ENCODE measurements around the gene LRP5.

Gene LRP5

GRCh38 chr11:68406324-68407313 lies 94.2 kb downstream of the LRP5 start:
- no peak for TF ChIP-seq CTCF (IDR thresholded peaks at IDR 0.05; ENCODE audit: poor library complexity, severe bottlenecking)
- Histone ChIP-seq H3K36me3 (ENCODE audit: low read depth) (peaks cover 47% of the 10 kb centered on the region), H3K4me3 (ENCODE audit: severe bottlenecking) (no peak overlapping the region), H3K27me3 (ENCODE audit: insufficient read depth, poor library complexity, severe bottlenecking) (no peaks in the 10 kb centered on the region), H3K9me3 (ENCODE audit: severe bottlenecking) (no peaks in the 10 kb centered on the region), H3K4me1 (ENCODE audit: insufficient read depth, poor library complexity, severe bottlenecking) (no peaks in the 10 kb centered on the region), H3K27ac (ENCODE audit: poor library complexity, severe bottlenecking) (no peak overlapping the region)
- ATAC-seq (ENCODE audit: low read depth): no peak
- DNase-seq (ENCODE audit: low spot score): peak; percentile 37

DNA sequence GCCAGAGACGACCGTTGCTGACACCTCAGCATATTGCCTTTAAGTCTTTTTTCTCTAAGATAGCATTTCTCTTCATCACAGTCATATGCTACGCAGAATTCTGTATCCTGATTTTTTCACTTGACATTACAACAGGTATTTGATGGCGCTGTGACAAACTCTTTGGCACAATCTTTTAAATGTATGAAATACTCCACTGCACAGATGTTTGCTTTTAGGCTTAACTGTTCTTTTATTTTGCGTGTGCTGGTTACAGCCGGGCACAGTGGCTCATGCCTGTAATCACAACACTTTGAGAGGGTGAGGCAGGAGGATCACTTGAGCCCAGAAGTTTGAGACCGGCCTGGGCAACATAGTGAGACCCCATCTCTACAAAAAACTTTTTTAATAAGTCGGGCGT lies 96.1 kb downstream of the LRP5 start:
- Histone ChIP-seq H3K4me3 (ENCODE audit: severe bottlenecking) (no peak overlapping the region), H3K36me3 (ENCODE audit: low read depth) (peaks cover 57% of the 10 kb centered on the region), H3K27me3 (ENCODE audit: insufficient read depth, poor library complexity, severe bottlenecking) (no peaks in the 10 kb centered on the region), H3K4me1 (ENCODE audit: insufficient read depth, poor library complexity, severe bottlenecking) (no peaks in the 10 kb centered on the region), H3K27ac (ENCODE audit: poor library complexity, severe bottlenecking) (no peak overlapping the region), H3K9me3 (ENCODE audit: severe bottlenecking) (no peaks in the 10 kb centered on the region)
- TF ChIP-seq CTCF (IDR thresholded peaks at IDR 0.05; ENCODE audit: poor library complexity, severe bottlenecking): no peak
- no peak for DNase-seq (ENCODE audit: low spot score)
- ATAC-seq (ENCODE audit: low read depth): no peak

GRCh38 chr11:68409748-68410344 lies 97.5 kb downstream of the LRP5 start:
- TF ChIP-seq CTCF (IDR thresholded peaks at IDR 0.05; ENCODE audit: poor library complexity, severe bottlenecking): no peak
- H3K27ac ChIP-seq (ENCODE audit: poor library complexity, severe bottlenecking): no peak overlapping the region
- H3K9me3 ChIP-seq (ENCODE audit: severe bottlenecking): no peaks in the 10 kb centered on the region
- DNase-seq (ENCODE audit: low spot score): no peak
- H3K4me3 ChIP-seq (ENCODE audit: severe bottlenecking): no peak overlapping the region
- no peak for ATAC-seq (ENCODE audit: low read depth)
- H3K36me3 ChIP-seq (ENCODE audit: low read depth): peaks cover 59% of the 10 kb centered on the region
- no peaks in the 10 kb centered on the region for H3K27me3 ChIP-seq (ENCODE audit: insufficient read depth, poor library complexity, severe bottlenecking)
- H3K4me1 ChIP-seq (ENCODE audit: insufficient read depth, poor library complexity, severe bottlenecking): no peaks in the 10 kb centered on the region

- no peak overlapping the region for H3K27ac ChIP-seq (ENCODE audit: poor library complexity, severe bottlenecking)
- no peak overlapping the region for H3K4me3 ChIP-seq (ENCODE audit: severe bottlenecking)
- DNase-seq (ENCODE audit: low spot score) (no peak), ATAC-seq (ENCODE audit: low read depth) (no peak)
- H3K9me3 ChIP-seq (ENCODE audit: severe bottlenecking): no peaks in the 10 kb centered on the region
- H3K4me1 ChIP-seq (ENCODE audit: insufficient read depth, poor library complexity, severe bottlenecking): no peaks in the 10 kb centered on the region
- H3K27me3 ChIP-seq (ENCODE audit: insufficient read depth, poor library complexity, severe bottlenecking): no peaks in the 10 kb centered on the region
- peaks cover 66% of the 10 kb centered on the region for H3K36me3 ChIP-seq (ENCODE audit: low read depth)
- TF ChIP-seq CTCF (IDR thresholded peaks at IDR 0.05; ENCODE audit: poor library complexity, severe bottlenecking): no peak
Observed at GRCh38 chr11:68411501-68411991, 99.2 kb downstream of the LRP5 start.

Data from RWPE2 (cell line).